GM23338 (cell line): ENCODE measurements around the gene PPP1CA. TPM values are rescaled to one million over a fixed set of nuclear protein-coding genes. Genes with fewer than 3 reads are reported as not detected.

Experiments
- ATAC-seq: fragments of 200-7000 bp; cut with Tn5 transposase; 3 replicates; pipeline ENCODE4 v1.9.1; 2020
- DNase-seq: peaks from one replicate; pipeline ENCODE4 v3.0.0-alpha.2; 2015; ENCODE audit warnings: low spot score
- H2AFZ ChIP-seq: fragments of 200-600 bp; sonication (generic); 2 replicates; pipeline ENCODE4 v1.8.0; 2016; ENCODE audit warnings: antibody characterized with exemption, mild to moderate bottlenecking, moderate library complexity
- H3F3A ChIP-seq: fragments of 200-600 bp; sonication (generic); replicated peaks from 2 replicates; pipeline ENCODE4 v1.8.0; 2017; ENCODE audit warnings: antibody characterized with exemption, mixed run types, low read depth
- H3K27ac ChIP-seq: fragments of 200-600 bp; sonication (generic); 2 replicates; pipeline ENCODE4 v1.6.1; 2016; ENCODE audit warnings: low read depth
- H3K27me3 ChIP-seq: fragments of 200-600 bp; sonication (generic); 2 replicates; pipeline ENCODE4 v1.8.0; 2016; ENCODE audit warnings: mild to moderate bottlenecking, mixed run types, moderate library complexity; ENCODE audit not compliant: insufficient read depth
- H3K36me3 ChIP-seq: fragments of 200-600 bp; sonication (generic); 2 replicates; pipeline ENCODE4 v1.8.0; 2016; ENCODE audit warnings: mild to moderate bottlenecking; ENCODE audit not compliant: insufficient read depth
- H3K4me1 ChIP-seq: fragments of 200-600 bp; sonication (generic); 2 replicates; pipeline ENCODE4 v1.8.0; 2016; ENCODE audit warnings: mild to moderate bottlenecking, moderate library complexity; ENCODE audit not compliant: insufficient read depth
- H3K4me2 ChIP-seq: fragments of 200-600 bp; sonication (generic); 2 replicates; pipeline ENCODE4 v1.7.1; 2017; ENCODE audit warnings: mixed run types
- H3K4me3 ChIP-seq: fragments of 200-600 bp; sonication (generic); 2 replicates; pipeline ENCODE4 v1.6.1; 2016; ENCODE audit warnings: mixed run types
- H3K79me2 ChIP-seq: fragments of 200-600 bp; sonication (generic); replicated peaks from 2 replicates; pipeline ENCODE4 v1.8.0; 2017; ENCODE audit warnings: mild to moderate bottlenecking; ENCODE audit not compliant: insufficient read depth
- H3K9me2 ChIP-seq: fragments of 200-600 bp; sonication (generic); 2 replicates; pipeline ENCODE4 v1.8.0; 2017; ENCODE audit not compliant: insufficient read depth
- H4K20me1 ChIP-seq: fragments of 200-600 bp; sonication (generic); replicated peaks from 2 replicates; pipeline ENCODE4 v1.8.0; 2017; ENCODE audit warnings: mild to moderate bottlenecking; ENCODE audit not compliant: insufficient read depth
- H3K27ac Mint-ChIP-seq: 2 replicates; pipeline ENCODE4 v1.8.0; 2020; ENCODE audit warnings: inconsistent platforms, mild to moderate bottlenecking, moderate library complexity, mixed read lengths
- H3K27me3 Mint-ChIP-seq: 3 replicates; pipeline ENCODE4 v1.8.0; 2022; ENCODE audit warnings: low read depth, mild to moderate bottlenecking, moderate library complexity, mixed read lengths, inconsistent platforms; ENCODE audit not compliant: insufficient read depth, poor library complexity
- H3K36me3 Mint-ChIP-seq: 3 replicates; pipeline ENCODE4 v1.8.0; 2021; ENCODE audit warnings: low read depth, mild to moderate bottlenecking, inconsistent platforms, moderate library complexity, mixed read lengths
- H3K4me1 Mint-ChIP-seq: 3 replicates; pipeline ENCODE4 v1.8.0; 2020; ENCODE audit warnings: mild to moderate bottlenecking, inconsistent platforms, mixed read lengths
- H3K4me3 Mint-ChIP-seq: 3 replicates; pipeline ENCODE4 v1.8.0; 2021; ENCODE audit warnings: moderate library complexity, mild to moderate bottlenecking, inconsistent platforms, mixed read lengths
- H3K9me3 Mint-ChIP-seq: 3 replicates; pipeline ENCODE4 v1.8.0; 2020; ENCODE audit warnings: moderate library complexity, mild to moderate bottlenecking, inconsistent platforms, mixed read lengths
- CREB1 ChIP-seq: fragments of 250-450 bp; sonication (Bioruptor Pico); IDR thresholded peaks from 2 replicates; pipeline ENCODE4 v1.5.0; 2020; ENCODE audit warnings: low read depth, mild to moderate bottlenecking, moderate library complexity
- EZH2 ChIP-seq: fragments of 200-600 bp; sonication (generic); IDR thresholded peaks from one replicate; pipeline ENCODE4 v1.8.0; 2017; ENCODE audit warnings: antibody characterized with exemption, mild to moderate bottlenecking, low read depth; ENCODE audit not compliant: unreplicated experiment
- EZH2phosphoT487 ChIP-seq: fragments of 200-600 bp; sonication (generic); IDR thresholded peaks from one replicate; pipeline ENCODE4 v1.8.1; 2018; ENCODE audit warnings: antibody characterized with exemption; ENCODE audit not compliant: unreplicated experiment
- JUNB ChIP-seq: IDR thresholded peaks from one replicate; pipeline ENCODE4 v1.6.1; 2016; ENCODE audit warnings: antibody characterized with exemption; ENCODE audit not compliant: unreplicated experiment
- NANOG ChIP-seq: IDR thresholded peaks from 2 replicates; pipeline ENCODE4 v1.6.1; 2016; ENCODE audit warnings: antibody characterized with exemption, borderline replicate concordance
- POLR2AphosphoS5 ChIP-seq: IDR thresholded peaks from 2 replicates; pipeline ENCODE4 v1.6.1; 2016; ENCODE audit warnings: antibody characterized with exemption, low read depth
- STAT1 ChIP-seq: IDR thresholded peaks from one replicate; pipeline ENCODE4 v1.6.1; 2016; ENCODE audit warnings: antibody characterized with exemption; ENCODE audit not compliant: unreplicated experiment
- ZNF114 ChIP-seq: fragments of 250-450 bp; sonication (Bioruptor Pico); IDR thresholded peaks from 2 replicates; pipeline ENCODE4 v1.5.0; 2020; ENCODE audit warnings: mild to moderate bottlenecking, moderate library complexity
- ZNF331 ChIP-seq: fragments of 250-450 bp; sonication (Bioruptor Pico); IDR thresholded peaks from 2 replicates; pipeline ENCODE4 v1.5.0; 2020; ENCODE audit warnings: low read depth, mild to moderate bottlenecking, moderate library complexity
- polyA plus RNA-seq: library from polyadenylated mRNA; unstranded; fragments of >200 nt; fragmentation: Nextera tagmentation; extraction: Ambion mirVana; gene quantifications from 2 replicates; pipeline ENCODE4 v1.2.1, GENCODE V29; 2016
- total RNA-seq: library from RNA; depleted of rRNA; stranded (reverse); fragments of >200 nt; shearing (Covaris generic); gene quantifications from 2 replicates; pipeline ENCODE4 v1.2.3, GENCODE V29; 2014
- TF ChIP-seq, protein P1 (sequence below): IDR thresholded peaks from 2 replicates; pipeline ENCODE4 v1.6.1; 2016; ENCODE audit warnings: antibody characterized with exemption
- TF ChIP-seq, protein P2 (sequence below): IDR thresholded peaks from one replicate; pipeline ENCODE4 v1.6.1; 2018; ENCODE audit warnings: antibody characterized with exemption; ENCODE audit not compliant: unreplicated experiment
- TF ChIP-seq, protein P3 (sequence below), 2 experiments: fragments of 200-600 bp in 1 of 2; sonication (generic) in 1 of 2; conservative IDR thresholded peaks; 2 replicates each; pipeline versions ENCODE4 v1.5.1 to v1.6.1; 2016 to 2017; ENCODE audit warnings: antibody characterized with exemption in 2 of 2, low read depth in 2 of 2, mild to moderate bottlenecking in 2 of 2, moderate library complexity in 1 of 2
- TF ChIP-seq, protein P4 (sequence below): fragments of 250-450 bp; sonication (Bioruptor Pico); IDR thresholded peaks from 2 replicates; pipeline ENCODE4 v1.5.0; 2020; ENCODE audit warnings: mild to moderate bottlenecking, moderate library complexity

The PPP1CA gene
- total and polyA plus RNA-seq, 2 experiments from 2014 or later: 217 to 237 TPM

DNA sequence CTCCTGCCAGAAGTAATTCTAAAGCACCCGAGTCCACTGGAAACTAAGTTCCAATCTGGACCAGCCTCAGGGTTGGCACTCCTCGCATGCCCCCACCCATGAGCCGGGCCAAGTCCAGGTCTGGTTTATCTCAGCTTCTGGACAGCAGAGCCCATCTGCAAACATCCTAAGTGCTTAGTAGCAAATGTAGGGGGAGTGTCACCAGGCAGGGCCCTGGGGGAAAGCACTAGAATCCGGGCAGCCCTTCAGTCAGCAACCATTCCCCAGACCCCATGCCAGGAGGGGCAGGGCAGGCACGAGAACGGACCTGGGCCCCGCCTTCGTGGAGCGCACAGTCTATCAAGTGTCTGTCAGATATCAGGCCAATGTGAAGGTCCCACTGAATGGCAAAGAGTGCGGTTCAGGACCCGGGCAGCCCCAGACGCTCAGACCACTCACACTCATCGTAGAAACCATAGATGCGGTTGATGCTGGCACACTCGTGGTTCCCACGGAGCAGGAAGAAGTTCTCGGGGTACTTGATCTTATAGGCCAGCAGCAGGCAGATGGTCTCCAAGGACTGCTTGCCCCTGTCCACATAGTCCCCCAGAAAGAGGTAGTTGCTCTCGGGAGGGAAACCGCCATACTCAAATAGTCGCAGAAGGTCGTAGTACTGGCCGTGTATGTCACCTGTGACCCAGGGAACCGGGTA lies 1.3 kb downstream of the PPP1CA start:
- H3K79me2 ChIP-seq: peaks cover 16% of the 10 kb centered on the region
- ATAC-seq (no peak), DNase-seq (no peak)
- H3K36me3 ChIP-seq: no peaks in the 10 kb centered on the region
- 0 out of 2 replicates have a peak, but pooled peaks cover 4% of the 10 kb centered on the region for H3F3A ChIP-seq
- Mint-ChIP-seq H3K4me3 (peak overlapping the region; percentile 76), H3K27me3 (peaks cover 12% of the 10 kb centered on the region), H3K9me3 (no peaks in the 10 kb centered on the region), H3K4me1 (peaks cover 30% of the 10 kb centered on the region), H3K36me3 (peaks cover 37% of the 10 kb centered on the region), H3K27ac (peak overlapping the region; percentile 45; the same call in 1 of the 2 replicates)
- peaks cover 24% of the 10 kb centered on the region for H3K4me1 ChIP-seq
- H3K27me3 ChIP-seq: no peaks in the 10 kb centered on the region
- no peaks in the 10 kb centered on the region for H3K9me2 ChIP-seq
- H3K27ac ChIP-seq: no peak overlapping the region
- no peak overlapping the region for H2AFZ ChIP-seq
- peaks cover 8% of the 10 kb centered on the region; the same call in 1 of the 2 replicates for H4K20me1 ChIP-seq
- H3K4me2 ChIP-seq: peak overlapping the region; percentile 91
- peak overlapping the region; percentile 88 for H3K4me3 ChIP-seq
- TF ChIP-seq ZNF331 (CRISPR knock-in tag) (no peak), NANOG (no peak), EZH2 (no peak), CREB1 (no peak), STAT1 (no peak), EZH2phosphoT487 (no peak), JUNB (no peak), POLR2AphosphoS5 (no peak), ZNF114 (CRISPR knock-in tag) (no peak)
- TF ChIP-seq, protein P1, sequence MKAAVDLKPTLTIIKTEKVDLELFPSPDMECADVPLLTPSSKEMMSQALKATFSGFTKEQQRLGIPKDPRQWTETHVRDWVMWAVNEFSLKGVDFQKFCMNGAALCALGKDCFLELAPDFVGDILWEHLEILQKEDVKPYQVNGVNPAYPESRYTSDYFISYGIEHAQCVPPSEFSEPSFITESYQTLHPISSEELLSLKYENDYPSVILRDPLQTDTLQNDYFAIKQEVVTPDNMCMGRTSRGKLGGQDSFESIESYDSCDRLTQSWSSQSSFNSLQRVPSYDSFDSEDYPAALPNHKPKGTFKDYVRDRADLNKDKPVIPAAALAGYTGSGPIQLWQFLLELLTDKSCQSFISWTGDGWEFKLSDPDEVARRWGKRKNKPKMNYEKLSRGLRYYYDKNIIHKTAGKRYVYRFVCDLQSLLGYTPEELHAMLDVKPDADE: no peak
- TF ChIP-seq, protein P2, sequence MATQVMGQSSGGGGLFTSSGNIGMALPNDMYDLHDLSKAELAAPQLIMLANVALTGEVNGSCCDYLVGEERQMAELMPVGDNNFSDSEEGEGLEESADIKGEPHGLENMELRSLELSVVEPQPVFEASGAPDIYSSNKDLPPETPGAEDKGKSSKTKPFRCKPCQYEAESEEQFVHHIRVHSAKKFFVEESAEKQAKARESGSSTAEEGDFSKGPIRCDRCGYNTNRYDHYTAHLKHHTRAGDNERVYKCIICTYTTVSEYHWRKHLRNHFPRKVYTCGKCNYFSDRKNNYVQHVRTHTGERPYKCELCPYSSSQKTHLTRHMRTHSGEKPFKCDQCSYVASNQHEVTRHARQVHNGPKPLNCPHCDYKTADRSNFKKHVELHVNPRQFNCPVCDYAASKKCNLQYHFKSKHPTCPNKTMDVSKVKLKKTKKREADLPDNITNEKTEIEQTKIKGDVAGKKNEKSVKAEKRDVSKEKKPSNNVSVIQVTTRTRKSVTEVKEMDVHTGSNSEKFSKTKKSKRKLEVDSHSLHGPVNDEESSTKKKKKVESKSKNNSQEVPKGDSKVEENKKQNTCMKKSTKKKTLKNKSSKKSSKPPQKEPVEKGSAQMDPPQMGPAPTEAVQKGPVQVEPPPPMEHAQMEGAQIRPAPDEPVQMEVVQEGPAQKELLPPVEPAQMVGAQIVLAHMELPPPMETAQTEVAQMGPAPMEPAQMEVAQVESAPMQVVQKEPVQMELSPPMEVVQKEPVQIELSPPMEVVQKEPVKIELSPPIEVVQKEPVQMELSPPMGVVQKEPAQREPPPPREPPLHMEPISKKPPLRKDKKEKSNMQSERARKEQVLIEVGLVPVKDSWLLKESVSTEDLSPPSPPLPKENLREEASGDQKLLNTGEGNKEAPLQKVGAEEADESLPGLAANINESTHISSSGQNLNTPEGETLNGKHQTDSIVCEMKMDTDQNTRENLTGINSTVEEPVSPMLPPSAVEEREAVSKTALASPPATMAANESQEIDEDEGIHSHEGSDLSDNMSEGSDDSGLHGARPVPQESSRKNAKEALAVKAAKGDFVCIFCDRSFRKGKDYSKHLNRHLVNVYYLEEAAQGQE: no peak
- TF ChIP-seq, protein P3, sequence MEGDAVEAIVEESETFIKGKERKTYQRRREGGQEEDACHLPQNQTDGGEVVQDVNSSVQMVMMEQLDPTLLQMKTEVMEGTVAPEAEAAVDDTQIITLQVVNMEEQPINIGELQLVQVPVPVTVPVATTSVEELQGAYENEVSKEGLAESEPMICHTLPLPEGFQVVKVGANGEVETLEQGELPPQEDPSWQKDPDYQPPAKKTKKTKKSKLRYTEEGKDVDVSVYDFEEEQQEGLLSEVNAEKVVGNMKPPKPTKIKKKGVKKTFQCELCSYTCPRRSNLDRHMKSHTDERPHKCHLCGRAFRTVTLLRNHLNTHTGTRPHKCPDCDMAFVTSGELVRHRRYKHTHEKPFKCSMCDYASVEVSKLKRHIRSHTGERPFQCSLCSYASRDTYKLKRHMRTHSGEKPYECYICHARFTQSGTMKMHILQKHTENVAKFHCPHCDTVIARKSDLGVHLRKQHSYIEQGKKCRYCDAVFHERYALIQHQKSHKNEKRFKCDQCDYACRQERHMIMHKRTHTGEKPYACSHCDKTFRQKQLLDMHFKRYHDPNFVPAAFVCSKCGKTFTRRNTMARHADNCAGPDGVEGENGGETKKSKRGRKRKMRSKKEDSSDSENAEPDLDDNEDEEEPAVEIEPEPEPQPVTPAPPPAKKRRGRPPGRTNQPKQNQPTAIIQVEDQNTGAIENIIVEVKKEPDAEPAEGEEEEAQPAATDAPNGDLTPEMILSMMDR (conservative IDR thresholded peaks at IDR 0.05; ENCODE audit: low read depth in 2 of 2): no peak
- TF ChIP-seq, protein P4, sequence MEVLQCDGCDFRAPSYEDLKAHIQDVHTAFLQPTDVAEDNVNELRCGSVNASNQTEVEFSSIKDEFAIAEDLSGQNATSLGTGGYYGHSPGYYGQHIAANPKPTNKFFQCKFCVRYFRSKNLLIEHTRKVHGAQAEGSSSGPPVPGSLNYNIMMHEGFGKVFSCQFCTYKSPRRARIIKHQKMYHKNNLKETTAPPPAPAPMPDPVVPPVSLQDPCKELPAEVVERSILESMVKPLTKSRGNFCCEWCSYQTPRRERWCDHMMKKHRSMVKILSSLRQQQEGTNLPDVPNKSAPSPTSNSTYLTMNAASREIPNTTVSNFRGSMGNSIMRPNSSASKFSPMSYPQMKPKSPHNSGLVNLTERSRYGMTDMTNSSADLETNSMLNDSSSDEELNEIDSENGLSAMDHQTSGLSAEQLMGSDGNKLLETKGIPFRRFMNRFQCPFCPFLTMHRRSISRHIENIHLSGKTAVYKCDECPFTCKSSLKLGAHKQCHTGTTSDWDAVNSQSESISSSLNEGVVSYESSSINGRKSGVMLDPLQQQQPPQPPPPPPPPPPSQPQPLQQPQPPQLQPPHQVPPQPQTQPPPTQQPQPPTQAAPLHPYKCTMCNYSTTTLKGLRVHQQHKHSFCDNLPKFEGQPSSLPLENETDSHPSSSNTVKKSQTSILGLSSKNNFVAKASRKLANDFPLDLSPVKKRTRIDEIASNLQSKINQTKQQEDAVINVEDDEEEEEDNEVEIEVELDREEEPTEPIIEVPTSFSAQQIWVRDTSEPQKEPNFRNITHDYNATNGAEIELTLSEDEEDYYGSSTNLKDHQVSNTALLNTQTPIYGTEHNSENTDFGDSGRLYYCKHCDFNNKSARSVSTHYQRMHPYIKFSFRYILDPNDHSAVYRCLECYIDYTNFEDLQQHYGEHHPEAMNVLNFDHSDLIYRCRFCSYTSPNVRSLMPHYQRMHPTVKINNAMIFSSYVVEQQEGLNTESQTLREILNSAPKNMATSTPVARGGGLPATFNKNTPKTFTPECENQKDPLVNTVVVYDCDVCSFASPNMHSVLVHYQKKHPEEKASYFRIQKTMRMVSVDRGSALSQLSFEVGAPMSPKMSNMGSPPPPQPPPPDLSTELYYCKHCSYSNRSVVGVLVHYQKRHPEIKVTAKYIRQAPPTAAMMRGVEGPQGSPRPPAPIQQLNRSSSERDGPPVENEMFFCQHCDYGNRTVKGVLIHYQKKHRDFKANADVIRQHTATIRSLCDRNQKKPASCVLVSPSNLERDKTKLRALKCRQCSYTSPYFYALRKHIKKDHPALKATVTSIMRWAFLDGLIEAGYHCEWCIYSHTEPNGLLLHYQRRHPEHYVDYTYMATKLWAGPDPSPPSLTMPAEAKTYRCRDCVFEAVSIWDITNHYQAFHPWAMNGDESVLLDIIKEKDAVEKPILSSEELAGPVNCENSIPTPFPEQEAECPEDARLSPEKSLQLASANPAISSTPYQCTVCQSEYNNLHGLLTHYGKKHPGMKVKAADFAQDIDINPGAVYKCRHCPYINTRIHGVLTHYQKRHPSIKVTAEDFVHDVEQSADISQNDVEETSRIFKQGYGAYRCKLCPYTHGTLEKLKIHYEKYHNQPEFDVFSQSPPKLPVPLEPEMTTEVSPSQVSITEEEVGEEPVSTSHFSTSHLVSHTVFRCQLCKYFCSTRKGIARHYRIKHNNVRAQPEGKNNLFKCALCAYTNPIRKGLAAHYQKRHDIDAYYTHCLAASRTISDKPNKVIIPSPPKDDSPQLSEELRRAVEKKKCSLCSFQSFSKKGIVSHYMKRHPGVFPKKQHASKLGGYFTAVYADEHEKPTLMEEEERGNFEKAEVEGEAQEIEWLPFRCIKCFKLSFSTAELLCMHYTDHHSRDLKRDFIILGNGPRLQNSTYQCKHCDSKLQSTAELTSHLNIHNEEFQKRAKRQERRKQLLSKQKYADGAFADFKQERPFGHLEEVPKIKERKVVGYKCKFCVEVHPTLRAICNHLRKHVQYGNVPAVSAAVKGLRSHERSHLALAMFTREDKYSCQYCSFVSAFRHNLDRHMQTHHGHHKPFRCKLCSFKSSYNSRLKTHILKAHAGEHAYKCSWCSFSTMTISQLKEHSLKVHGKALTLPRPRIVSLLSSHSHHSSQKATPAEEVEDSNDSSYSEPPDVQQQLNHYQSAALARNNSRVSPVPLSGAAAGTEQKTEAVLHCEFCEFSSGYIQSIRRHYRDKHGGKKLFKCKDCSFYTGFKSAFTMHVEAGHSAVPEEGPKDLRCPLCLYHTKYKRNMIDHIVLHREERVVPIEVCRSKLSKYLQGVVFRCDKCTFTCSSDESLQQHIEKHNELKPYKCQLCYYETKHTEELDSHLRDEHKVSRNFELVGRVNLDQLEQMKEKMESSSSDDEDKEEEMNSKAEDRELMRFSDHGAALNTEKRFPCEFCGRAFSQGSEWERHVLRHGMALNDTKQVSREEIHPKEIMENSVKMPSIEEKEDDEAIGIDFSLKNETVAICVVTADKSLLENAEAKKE (CRISPR knock-in tag): no peak
